Stimulated activated CD4-positive, alpha-beta T cell treated with anti-CD3 and anti-CD28 coated beads, Interleukin-2, amount 100 ng/mL, for 24 hours (primary cell): ENCODE results near the gene GLRA2.

ENCODE experiments used
- DNase-seq, 2 donors: peaks; one replicate each; pipeline ENCODE4 v3.0.0-alpha.2; 2020

GLRA2 gene

DNA sequence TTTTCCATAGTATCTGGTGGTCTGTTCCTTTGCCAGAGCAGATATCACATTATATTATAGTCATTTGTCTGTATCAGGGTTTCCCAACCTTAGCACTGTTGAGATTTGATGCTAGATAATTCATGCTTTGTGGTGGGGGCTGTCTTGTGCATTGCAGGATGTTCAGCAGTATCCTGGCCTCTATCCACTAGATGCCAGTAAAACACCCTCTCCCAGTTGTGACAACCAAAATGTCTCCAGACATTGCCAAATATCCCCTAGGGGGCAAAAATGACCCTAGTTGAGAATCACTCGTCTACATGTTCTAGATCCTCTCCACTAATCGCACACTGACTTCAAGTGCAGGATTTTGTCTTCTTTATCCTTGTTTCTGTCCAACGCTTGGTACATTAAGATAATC, 182.8 kb downstream of the GLRA2 start:
- DNase-seq: no peak

DNA sequence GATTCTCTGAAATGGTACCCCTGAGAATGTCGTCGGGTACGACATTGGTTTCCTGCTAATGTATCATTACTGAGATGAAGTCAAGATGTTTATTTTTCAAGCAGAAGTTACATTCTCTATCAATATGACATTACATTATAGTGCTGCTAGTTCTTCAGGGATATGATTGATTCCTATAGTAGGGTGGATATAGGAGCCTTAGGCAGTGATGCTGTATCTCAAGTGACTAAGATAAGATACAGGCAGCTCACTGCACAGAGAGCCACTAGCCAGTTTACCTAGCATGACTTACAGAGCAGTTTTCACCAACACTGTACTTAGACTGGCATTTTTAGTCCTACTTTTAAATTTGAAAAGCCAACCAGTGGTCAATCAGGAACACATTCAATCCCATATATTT, 188.6 kb downstream of the GLRA2 start:
- DNase-seq: no peak

DNA sequence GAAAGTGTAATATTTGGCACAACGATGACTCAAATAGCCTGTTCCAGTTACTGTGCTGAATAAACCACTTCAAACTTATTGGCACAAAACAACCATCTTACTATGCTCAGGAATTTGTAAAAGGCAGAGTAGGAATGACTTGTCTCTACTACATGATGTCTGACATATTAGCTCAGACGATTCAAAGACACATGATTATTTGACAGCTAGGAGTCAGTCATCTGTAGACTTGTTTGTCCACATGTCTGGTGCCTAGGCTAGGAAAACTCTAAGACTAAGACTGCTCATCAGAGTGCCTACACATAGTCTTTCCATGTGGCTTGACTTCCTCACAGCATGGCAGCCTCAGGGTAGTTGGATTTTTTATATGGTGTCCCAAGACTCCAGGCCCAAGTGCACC, 189.1 kb downstream of the GLRA2 start:
- no peak for DNase-seq

DNA sequence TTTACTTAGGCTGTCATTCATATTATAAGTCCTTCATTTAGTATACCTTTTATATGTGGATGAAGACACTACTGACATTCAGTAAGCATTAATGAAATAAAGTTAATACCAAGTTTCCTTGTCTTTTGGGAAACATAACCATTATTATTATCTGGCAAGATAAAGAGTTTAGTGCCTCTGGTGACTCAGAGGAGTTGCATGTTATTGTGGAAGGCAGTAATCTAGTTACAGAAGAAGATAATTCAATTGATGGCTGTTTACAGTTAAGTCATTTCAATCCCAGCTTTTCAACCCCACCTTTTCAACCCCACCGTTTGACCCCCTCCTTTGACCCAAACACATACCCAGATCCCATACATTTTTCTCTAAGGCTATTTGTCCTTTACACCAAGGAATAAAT, 199.7 kb downstream of the GLRA2 start:
- DNase-seq: no peak

DNA sequence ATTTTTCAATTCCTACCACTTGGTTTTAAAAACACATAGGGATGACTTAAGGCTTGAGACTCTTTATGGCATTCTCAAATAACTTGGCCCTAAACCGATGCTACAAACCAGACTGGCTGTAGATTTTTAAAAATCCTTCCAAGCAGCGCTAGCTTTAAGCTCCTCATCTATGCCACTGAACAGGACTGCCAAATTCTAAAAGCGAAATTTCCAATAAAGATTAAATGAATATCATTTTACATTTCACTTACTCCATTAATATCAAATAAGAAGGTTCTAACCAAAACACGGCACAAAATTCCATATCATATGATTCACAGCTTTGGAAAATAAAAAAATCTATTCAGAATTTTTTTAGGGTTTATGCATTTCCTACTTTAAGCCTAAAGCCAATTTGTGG, 209.3 kb downstream of the GLRA2 start:
- DNase-seq: no peak

DNA sequence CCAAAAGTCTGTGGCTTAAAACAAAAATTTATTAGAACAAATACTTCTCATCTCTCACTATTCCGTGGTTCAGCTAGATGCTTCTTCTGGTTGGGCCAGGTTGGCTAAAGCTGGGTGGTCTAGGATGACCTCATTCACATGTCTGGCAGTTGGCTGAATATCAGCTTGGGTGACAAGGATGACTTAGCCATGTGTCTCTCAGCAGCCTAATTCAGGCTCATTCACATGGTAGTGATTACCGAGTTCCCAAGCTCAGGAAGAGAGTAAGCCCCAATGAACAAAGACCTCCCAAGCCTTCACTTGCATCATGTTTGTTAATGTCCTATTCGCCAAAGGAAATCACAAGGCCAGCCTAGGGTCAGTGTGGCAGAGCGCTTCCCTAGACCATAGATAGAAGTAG, 224.1 kb downstream of the GLRA2 start:
- no peak for DNase-seq

DNA sequence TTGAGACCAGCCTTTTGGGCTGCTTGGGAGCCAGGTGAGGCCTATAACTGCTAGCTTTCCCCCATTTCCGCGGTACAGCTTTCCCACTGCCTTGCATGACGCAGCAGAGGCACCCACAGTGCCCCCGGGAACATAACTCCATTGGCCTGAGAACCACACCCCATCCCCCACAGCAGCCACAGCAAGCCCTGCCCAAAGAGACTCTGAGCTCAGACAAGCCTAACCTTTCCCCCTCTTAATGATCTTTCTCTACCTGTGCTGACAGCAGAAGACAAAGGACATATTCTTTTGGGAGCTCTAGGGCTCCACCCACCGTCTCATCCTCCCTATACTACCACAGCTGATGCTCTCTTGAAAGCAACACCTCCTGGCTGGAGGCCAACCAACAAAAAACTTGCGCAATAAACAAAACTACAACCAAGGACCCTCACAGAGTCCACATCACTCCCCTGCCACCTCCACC, 228.7 kb downstream of the GLRA2 start:
- no peak for DNase-seq

DNA sequence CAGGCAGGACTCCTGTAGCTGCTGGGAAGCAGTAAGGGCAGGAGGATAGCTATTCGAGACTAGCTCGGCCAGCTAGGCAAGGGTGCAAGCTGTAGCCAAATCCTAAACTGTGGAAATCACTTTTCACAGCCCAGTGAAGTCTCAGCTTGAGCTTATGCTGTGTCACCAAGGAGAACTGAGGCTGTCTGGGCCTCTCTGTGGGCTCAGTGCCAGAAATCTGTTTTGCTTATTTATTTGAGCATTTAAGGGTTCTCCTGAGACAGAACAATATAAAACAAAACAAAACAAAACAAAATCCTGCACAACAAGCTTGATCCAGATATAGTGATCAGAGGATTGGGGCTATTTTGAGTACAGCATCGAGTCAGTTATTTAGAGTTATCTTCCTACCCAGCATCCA, 246.1 kb downstream of the GLRA2 start:
- DNase-seq: no peak

DNA sequence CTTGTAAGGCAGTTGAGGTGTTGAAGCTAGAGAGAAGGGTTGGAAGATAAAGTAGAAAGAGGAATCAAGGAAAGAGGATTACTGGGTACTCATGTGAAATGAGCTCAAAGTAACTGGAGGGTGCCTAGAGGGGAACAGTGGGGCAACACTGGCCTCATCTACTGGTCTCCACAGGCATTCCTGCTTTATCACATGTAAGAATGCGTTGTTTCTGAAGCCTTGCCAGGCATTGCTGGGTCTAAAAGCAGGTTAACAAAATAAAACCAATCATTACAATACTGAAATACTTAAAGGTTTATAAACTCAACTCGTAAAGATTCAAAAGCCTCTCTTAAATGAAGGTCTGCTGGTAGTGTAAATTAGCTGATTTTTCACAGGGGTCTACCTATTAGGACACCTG, 247.6 kb downstream of the GLRA2 start:
- DNase-seq: no peak

DNA sequence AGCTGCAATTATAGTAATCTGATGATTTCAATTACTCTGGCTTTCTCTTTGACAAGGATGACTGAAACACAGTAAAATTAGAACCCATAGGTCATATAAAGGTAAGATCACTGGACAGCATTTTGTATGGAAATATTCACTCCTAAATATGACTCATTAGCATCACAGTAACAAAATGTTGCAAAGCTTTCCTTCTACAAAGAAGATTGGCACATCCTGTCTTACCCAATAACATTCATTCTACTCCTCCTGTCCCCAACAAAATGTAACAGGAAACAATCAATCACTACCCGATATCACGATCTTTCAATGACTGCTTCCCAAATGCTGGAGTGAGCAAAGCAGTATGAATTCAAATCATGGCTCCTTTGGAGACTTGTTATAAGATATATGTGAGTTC, 248.2 kb downstream of the GLRA2 start:
- no peak for DNase-seq

DNA sequence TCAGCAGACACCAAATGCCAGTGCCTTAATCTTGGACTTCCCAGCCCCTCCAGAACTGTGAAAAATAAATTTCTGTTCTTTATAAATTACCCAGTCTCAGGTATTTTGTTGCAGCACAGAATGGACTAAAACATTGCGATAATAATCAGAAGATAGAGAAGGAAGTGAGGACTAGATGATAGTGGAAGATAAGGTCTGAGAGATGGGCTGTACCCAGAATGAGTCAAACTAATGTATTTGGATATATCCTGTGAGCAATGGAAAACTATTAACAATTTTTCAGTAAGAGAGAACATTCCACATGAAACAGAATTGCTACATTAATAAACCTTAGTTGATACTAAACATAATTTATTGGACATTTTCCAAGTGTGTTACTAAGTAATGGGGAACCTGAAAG, 250.2 kb downstream of the GLRA2 start:
- DNase-seq: no peak
